SU-DHL-6 (cell line): ENCODE results near the gene C5orf58.
A peak's percentile ranks its signal among the peaks of the same experiment; 100 is the strongest.

Experiments used
- H2AFZ ChIP-seq: fragments of 200-600 bp; sonication (generic); 2 replicates; pipeline ENCODE4 v1.6.1; 2014; ENCODE audit warnings: low read depth, mild to moderate bottlenecking, moderate library complexity, mixed read lengths, antibody characterized with exemption, low read length; ENCODE audit not compliant: severe bottlenecking
- H3F3A ChIP-seq: fragments of 200-600 bp; shearing (Covaris generic); 2 replicates; pipeline ENCODE4 v1.6.0; 2016; ENCODE audit warnings: antibody characterized with exemption, mild to moderate bottlenecking; ENCODE audit not compliant: insufficient read depth
- H3K27ac ChIP-seq: fragments of 200-600 bp; sonication (generic); 2 replicates; pipeline ENCODE4 v1.5.1; 2016; ENCODE audit warnings: low read depth, mild to moderate bottlenecking, low read length, moderate library complexity, mixed read lengths
- H3K27me3 ChIP-seq: fragments of 200-600 bp; sonication (generic), shearing (Covaris generic); 2 replicates; pipeline ENCODE4 v1.6.0; 2014; ENCODE audit warnings: mild to moderate bottlenecking, low read length
- H3K36me3 ChIP-seq: fragments of 200-600 bp; sonication (generic); 2 replicates; pipeline ENCODE4 v1.6.1; 2014; ENCODE audit warnings: mild to moderate bottlenecking, low read length, mixed read lengths
- H3K4me2 ChIP-seq: fragments of 300-600, 200-600 bp; shearing (Covaris generic), sonication (generic); 2 replicates; pipeline ENCODE4 v1.6.0; 2014; ENCODE audit warnings: low read length, low read depth, mild to moderate bottlenecking; ENCODE audit not compliant: poor library complexity, severe bottlenecking
- H3K4me3 ChIP-seq: fragments of 200-600 bp; sonication (generic); 2 replicates; pipeline ENCODE4 v1.5.1; 2014; ENCODE audit warnings: antibody characterized with exemption, low read length, mild to moderate bottlenecking, mixed read lengths; ENCODE audit not compliant: insufficient read depth, poor library complexity, severe bottlenecking
- H3K79me2 ChIP-seq: fragments of 200-600 bp; sonication (generic); 2 replicates; pipeline ENCODE4 v1.6.1; 2014; ENCODE audit warnings: mild to moderate bottlenecking, low read length, moderate library complexity; ENCODE audit not compliant: insufficient read depth
- H3K9ac ChIP-seq: fragments of 200-600 bp; sonication (generic); 2 replicates; pipeline ENCODE4 v1.7.0; 2014; ENCODE audit warnings: mild to moderate bottlenecking, low read length
- H3K9me2 ChIP-seq: fragments of 200-600 bp; sonication (generic); replicated peaks from 2 replicates; pipeline ENCODE4 v1.6.1; 2014; ENCODE audit warnings: low read length; ENCODE audit not compliant: insufficient read depth
- H3K9me3 ChIP-seq: fragments of 200-600 bp; sonication (generic); 2 replicates; pipeline ENCODE4 v1.6.1; 2014; ENCODE audit warnings: low read length, mixed read lengths; ENCODE audit not compliant: insufficient read depth
- H4K20me1 ChIP-seq: fragments of 200-600 bp; sonication (generic); 2 replicates; pipeline ENCODE4 v1.6.1; 2014; ENCODE audit warnings: low read depth, mild to moderate bottlenecking, antibody characterized with exemption, low read length, moderate library complexity, mixed read lengths
- EZH2phosphoT487 ChIP-seq: fragments of 200-600 bp; sonication (generic), shearing (Covaris generic); conservative IDR thresholded peaks from 2 replicates; pipeline ENCODE4 v1.6.1; 2018; ENCODE audit warnings: mild to moderate bottlenecking, antibody characterized with exemption, low read length, moderate library complexity, mixed read lengths
- TF ChIP-seq, protein P1 (sequence below): fragments of 200-600 bp; sonication (generic); IDR thresholded peaks from one replicate; pipeline ENCODE4 v1.5.1; 2017; ENCODE audit warnings: antibody characterized with exemption, mild to moderate bottlenecking, low read length, moderate library complexity; ENCODE audit not compliant: insufficient read depth, poor library complexity, severe bottlenecking

The C5orf58 gene

DNA sequence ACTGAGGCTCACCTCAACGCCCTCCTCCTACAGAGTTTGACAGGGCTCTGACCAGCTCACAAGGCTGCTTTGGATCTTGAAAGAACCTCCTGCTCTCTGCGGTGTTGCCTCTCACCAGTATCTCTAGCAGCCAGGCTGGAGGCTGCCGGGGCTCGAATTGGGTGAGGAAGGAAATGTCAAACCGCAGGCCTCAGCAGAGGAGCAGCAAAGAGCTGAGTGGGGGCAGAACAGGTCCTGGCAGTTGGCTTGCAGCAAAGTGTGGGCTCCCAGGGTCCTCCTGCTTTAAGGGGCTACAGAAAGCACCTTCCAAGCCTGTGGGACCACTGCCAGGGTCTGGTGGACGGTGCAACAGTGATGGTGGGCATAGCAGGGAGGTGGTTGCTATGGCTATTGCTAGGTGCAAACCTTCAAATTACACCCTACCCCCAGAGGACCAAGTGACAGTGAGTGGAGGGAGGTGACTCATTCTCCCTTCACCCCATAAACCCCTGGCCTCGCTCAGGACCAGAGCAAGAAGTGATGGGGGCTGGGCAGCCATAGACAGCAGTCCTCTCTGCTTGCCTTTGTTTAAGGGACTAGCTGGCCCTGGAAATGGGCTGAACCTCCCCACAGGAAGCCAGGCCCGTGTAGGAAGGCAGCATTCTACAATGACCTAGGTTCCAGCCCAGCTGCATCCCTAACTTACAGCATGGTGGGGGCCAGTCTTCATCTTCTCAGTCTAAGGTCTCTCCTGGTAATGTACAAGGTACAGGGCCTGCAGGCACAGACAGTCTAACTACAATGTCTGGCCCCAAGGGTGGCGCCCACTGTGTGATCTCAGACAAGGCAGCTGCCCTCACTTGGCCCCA lies 46.0 kb downstream of the C5orf58 start:
- Histone ChIP-seq H3K27ac (0 out of 2 replicates have a peak overlapping the region, but pooled peaks have one; percentile 21), H3K4me2 (peak overlapping the region; percentile 25), H3K27me3 (no peaks in the 10 kb centered on the region; the same call in 1 of the 2 replicates), H4K20me1 (no peaks in the 10 kb centered on the region), H3K9me2 (no peaks in the 10 kb centered on the region), H3K9me3 (no peaks in the 10 kb centered on the region), H3K9ac (no peak overlapping the region), H2AFZ (no peak overlapping the region), H3K79me2 (no peaks in the 10 kb centered on the region), H3K4me3 (no peak overlapping the region), H3K36me3 (no peaks in the 10 kb centered on the region), H3F3A (no peaks in the 10 kb centered on the region)
- no peak for TF ChIP-seq EZH2phosphoT487
- TF ChIP-seq, protein P1, sequence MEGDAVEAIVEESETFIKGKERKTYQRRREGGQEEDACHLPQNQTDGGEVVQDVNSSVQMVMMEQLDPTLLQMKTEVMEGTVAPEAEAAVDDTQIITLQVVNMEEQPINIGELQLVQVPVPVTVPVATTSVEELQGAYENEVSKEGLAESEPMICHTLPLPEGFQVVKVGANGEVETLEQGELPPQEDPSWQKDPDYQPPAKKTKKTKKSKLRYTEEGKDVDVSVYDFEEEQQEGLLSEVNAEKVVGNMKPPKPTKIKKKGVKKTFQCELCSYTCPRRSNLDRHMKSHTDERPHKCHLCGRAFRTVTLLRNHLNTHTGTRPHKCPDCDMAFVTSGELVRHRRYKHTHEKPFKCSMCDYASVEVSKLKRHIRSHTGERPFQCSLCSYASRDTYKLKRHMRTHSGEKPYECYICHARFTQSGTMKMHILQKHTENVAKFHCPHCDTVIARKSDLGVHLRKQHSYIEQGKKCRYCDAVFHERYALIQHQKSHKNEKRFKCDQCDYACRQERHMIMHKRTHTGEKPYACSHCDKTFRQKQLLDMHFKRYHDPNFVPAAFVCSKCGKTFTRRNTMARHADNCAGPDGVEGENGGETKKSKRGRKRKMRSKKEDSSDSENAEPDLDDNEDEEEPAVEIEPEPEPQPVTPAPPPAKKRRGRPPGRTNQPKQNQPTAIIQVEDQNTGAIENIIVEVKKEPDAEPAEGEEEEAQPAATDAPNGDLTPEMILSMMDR = no peak

DNA sequence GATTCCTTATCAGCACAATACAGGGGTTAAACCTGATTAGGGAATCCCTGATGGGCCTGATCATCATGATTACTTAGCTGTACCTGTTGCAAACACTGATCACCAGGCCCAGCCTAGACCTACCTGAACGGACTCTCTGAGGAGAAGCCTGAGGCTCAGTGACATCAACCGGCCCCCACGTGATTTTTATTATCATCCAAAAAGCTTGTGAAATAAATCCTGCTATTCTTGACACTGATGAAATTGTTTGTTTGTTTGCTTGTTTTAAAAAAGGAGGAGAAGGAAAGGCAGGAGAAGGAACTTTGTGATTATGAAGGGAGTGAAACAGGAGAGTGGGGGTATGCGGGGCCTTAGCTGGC lies 46.7 kb downstream of the C5orf58 start:
- Histone ChIP-seq H3F3A (no peaks in the 10 kb centered on the region), H3K4me2 (no peak overlapping the region), H3K27me3 (no peaks in the 10 kb centered on the region; the same call in none of the 2 replicates), H2AFZ (no peak overlapping the region), H3K4me3 (no peak overlapping the region), H3K36me3 (no peaks in the 10 kb centered on the region), H3K79me2 (no peaks in the 10 kb centered on the region), H3K9ac (no peak overlapping the region), H3K9me3 (no peaks in the 10 kb centered on the region), H3K27ac (no peak overlapping the region), H3K9me2 (no peaks in the 10 kb centered on the region), H4K20me1 (no peaks in the 10 kb centered on the region)
- TF ChIP-seq EZH2phosphoT487 = no peak
- TF ChIP-seq, protein P1 = no peak

DNA sequence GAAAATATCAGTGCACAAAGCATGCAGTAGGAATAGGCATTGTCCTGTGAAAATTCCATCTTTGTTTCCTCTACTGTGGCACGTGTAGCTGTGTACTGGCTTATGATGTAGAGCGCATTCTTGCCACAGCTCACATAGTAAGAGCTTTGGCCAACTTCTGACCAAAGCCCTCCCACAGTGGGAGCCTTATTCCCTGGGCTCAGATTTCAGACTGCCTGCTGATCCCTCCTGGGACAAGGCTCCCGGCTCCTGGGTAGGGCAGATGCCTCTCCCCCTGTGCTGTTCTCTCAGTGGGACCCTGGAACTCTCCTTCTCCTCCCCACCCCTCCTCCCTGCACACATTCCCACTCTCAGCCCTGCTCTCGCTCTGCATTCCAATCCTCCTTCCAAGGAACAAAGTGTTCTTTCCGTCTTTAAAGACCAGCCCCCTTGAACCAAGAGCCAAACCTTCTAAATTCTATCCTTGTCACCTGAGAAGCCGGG lies 47.3 kb downstream of the C5orf58 start:
- Histone ChIP-seq H3F3A (no peaks in the 10 kb centered on the region), H3K4me2 (no peak overlapping the region), H3K9ac (no peak overlapping the region), H2AFZ (no peak overlapping the region), H3K4me3 (no peak overlapping the region), H4K20me1 (no peaks in the 10 kb centered on the region), H3K9me2 (no peaks in the 10 kb centered on the region), H3K36me3 (no peaks in the 10 kb centered on the region), H3K27me3 (no peaks in the 10 kb centered on the region; the same call in none of the 2 replicates), H3K9me3 (no peaks in the 10 kb centered on the region), H3K27ac (no peak overlapping the region), H3K79me2 (no peaks in the 10 kb centered on the region)
- TF ChIP-seq, protein P1 = no peak
- TF ChIP-seq EZH2phosphoT487 = no peak
